ENCODE measurements around the gene ELMO1. TPM values are rescaled to one million over a fixed set of nuclear protein-coding genes. Genes with fewer than 3 reads are reported as not detected.

ELMO1 gene
- total RNA-seq, 1 experiment from 2014 or later = 0.36 TPM

- DNase-seq (ENCODE audit: low read depth) = no peak
Measured at GRCh38 chr7:36923943-36924436, 524.7 kb downstream of the ELMO1 start.

GRCh38 chr7:36923185-36923584 is 525.5 kb downstream of the ELMO1 start:
- no peak for DNase-seq (ENCODE audit: low read depth)

- no peak for DNase-seq (ENCODE audit: low read depth)
Measured at GRCh38 chr7:36920433-36920832, 528.2 kb downstream of the ELMO1 start.

GRCh38 chr7:36919738-36920137 is 528.9 kb downstream of the ELMO1 start:
- no peak for DNase-seq (ENCODE audit: low read depth)

GRCh38 chr7:36918591-36918990 is 530.1 kb downstream of the ELMO1 start:
- no peak for DNase-seq (ENCODE audit: low read depth)

GRCh38 chr7:36916619-36917018 is 532.0 kb downstream of the ELMO1 start:
- DNase-seq (ENCODE audit: low read depth) = no peak

GRCh38 chr7:36916116-36916515 is 532.5 kb downstream of the ELMO1 start:
- no peak for DNase-seq (ENCODE audit: low read depth)

- no peak for DNase-seq (ENCODE audit: low read depth)
Measured at GRCh38 chr7:36911788-36912187, 536.9 kb downstream of the ELMO1 start.

- no peak for DNase-seq (ENCODE audit: low read depth)
Measured at GRCh38 chr7:36910859-36911258, 537.8 kb downstream of the ELMO1 start.

- DNase-seq (ENCODE audit: low read depth) = no peak
Measured at GRCh38 chr7:36910401-36910800, 538.3 kb downstream of the ELMO1 start.

GRCh38 chr7:36906956-36907635 is 541.6 kb downstream of the ELMO1 start:
- DNase-seq (ENCODE audit: low read depth) = no peak

- DNase-seq (ENCODE audit: low read depth) = no peak
Measured at GRCh38 chr7:36906448-36906847, 542.2 kb downstream of the ELMO1 start.

GRCh38 chr7:36905841-36906240 is 542.8 kb downstream of the ELMO1 start:
- no peak for DNase-seq (ENCODE audit: low read depth)

- no peak for DNase-seq (ENCODE audit: low read depth)
Measured at GRCh38 chr7:36904802-36905201, 543.9 kb downstream of the ELMO1 start.

GRCh38 chr7:36904101-36904500 is 544.6 kb downstream of the ELMO1 start:
- DNase-seq (ENCODE audit: low read depth) = no peak

GRCh38 chr7:36900988-36901710 is 547.5 kb downstream of the ELMO1 start:
- DNase-seq (ENCODE audit: low read depth) = no peak

- DNase-seq (ENCODE audit: low read depth) = no peak
Measured at GRCh38 chr7:36898186-36898585, 550.5 kb downstream of the ELMO1 start.

GRCh38 chr7:36896956-36897590 is 551.6 kb downstream of the ELMO1 start:
- DNase-seq (ENCODE audit: low read depth) = no peak

GRCh38 chr7:36896418-36896817 is 552.2 kb downstream of the ELMO1 start:
- DNase-seq (ENCODE audit: low read depth) = no peak

GRCh38 chr7:36895192-36895591 is 553.5 kb downstream of the ELMO1 start:
- no peak for DNase-seq (ENCODE audit: low read depth)

- no peak for DNase-seq (ENCODE audit: low read depth)
Measured at GRCh38 chr7:36894190-36894589, 554.5 kb downstream of the ELMO1 start.

- no peak for DNase-seq (ENCODE audit: low read depth)
Measured at GRCh38 chr7:36889182-36889581, 559.5 kb downstream of the ELMO1 start.

- no peak for DNase-seq (ENCODE audit: low read depth)
Measured at GRCh38 chr7:36887969-36888368, 560.7 kb downstream of the ELMO1 start.

All from RPMI7951 (cell line).